ENCODE results near the gene RRAD.
"Not testable (repeated sequence)": the region's sequence is repeated elsewhere in the genome, so short reads cannot be mapped to it uniquely, and the experiment has no call there.

The RRAD gene

DNA sequence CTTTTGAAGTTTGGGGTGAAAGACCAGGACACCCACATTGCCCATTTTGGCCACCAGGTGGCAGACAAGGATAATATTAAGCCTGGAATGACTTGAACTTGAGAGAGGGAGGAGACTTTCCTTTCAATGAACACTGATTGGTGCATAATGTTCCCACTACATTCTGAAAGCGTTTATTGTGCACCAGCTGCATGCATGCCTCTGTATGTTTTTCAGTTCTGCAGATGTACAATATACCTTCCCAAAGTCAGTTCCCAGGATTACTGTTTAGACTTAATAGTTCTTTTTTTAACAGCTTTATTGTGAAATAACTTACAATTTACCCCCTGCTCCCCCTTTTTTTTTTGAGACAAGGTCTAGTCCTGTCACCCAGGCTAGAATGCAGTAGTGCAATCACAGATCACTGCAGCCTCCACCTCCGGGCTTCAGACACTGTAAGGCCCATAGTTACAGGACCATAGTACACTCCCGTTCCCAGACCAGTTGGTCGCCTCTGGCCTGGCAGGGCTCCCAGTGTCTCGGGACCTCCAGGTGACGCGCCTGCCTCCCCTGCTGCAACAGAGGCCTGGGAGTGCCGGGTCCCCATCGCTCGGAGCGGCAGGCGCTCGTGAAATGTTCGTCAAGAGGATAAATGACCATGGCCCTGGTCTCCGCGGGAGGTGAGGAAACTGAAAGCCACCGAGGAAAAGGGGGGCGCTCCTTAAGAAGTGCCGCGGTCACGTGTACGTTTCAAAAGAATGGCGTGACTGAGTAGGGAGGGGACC, 22.1 kb upstream of the RRAD start:
- Mint-ChIP-seq H3K4me3 (no peak overlapping the region), H3K27me3 (ENCODE audit: low read depth) (peaks cover 3% of the 10 kb centered on the region), H3K36me3 (ENCODE audit: low read depth) (peaks cover 17% of the 10 kb centered on the region), H3K9me3 (peaks cover 7% of the 10 kb centered on the region), H3K27ac (no peak overlapping the region), H3K4me1 (no peaks in the 10 kb centered on the region)
- TF ChIP-seq, protein P1, sequence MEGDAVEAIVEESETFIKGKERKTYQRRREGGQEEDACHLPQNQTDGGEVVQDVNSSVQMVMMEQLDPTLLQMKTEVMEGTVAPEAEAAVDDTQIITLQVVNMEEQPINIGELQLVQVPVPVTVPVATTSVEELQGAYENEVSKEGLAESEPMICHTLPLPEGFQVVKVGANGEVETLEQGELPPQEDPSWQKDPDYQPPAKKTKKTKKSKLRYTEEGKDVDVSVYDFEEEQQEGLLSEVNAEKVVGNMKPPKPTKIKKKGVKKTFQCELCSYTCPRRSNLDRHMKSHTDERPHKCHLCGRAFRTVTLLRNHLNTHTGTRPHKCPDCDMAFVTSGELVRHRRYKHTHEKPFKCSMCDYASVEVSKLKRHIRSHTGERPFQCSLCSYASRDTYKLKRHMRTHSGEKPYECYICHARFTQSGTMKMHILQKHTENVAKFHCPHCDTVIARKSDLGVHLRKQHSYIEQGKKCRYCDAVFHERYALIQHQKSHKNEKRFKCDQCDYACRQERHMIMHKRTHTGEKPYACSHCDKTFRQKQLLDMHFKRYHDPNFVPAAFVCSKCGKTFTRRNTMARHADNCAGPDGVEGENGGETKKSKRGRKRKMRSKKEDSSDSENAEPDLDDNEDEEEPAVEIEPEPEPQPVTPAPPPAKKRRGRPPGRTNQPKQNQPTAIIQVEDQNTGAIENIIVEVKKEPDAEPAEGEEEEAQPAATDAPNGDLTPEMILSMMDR (IDR thresholded peaks at IDR 0.05; ENCODE audit: unreplicated experiment in 3 of 3) = peak; percentile 78 to 88 (median 83)

DNA sequence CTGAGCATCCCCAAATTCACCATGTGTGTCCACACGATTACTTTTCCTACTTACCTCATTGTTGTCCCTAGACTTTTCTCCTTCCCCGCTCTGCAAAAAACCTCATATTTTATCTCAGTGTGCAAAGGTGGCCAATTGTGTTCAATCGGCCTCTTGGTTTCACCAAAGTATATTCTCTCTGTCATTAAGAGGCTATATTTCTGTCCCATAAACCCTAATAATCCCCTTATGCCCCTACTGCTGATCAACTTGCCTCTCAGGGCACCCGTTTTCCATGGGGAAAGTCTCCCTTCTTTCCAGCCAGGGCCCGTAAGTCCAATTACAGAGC, 21.6 kb upstream of the RRAD start:
- TF ChIP-seq, protein P1 (IDR thresholded peaks at IDR 0.05; ENCODE audit: unreplicated experiment in 3 of 3) = no peak
- no peak overlapping the region for H3K4me3 Mint-ChIP-seq
- H3K36me3 Mint-ChIP-seq (ENCODE audit: low read depth) = peaks cover 22% of the 10 kb centered on the region
- H3K4me1 Mint-ChIP-seq = no peaks in the 10 kb centered on the region
- no peak overlapping the region for H3K27ac Mint-ChIP-seq
- peaks cover 7% of the 10 kb centered on the region for H3K9me3 Mint-ChIP-seq
- peaks cover 3% of the 10 kb centered on the region for H3K27me3 Mint-ChIP-seq (ENCODE audit: low read depth)

DNA sequence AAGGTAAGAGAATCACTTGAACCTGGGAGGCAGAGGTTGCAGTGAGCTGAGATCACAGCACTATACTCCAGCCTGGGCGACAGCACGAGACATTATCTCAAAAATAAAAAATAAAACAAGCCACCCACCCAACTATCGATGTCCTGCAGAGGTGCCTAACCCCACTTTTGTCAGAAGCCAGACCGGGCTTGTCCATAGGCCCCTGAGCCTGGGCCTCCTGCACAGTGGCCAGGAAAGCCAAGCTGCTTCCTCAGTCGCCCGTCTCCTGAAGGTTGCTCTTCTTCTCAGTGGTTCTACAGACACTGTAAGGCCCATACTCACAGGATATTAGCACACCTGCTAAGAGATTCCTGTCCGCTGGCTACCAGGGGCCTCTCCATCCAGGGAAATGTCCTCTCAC, 21.2 kb upstream of the RRAD start:
- Mint-ChIP-seq H3K27me3 (ENCODE audit: low read depth) (peaks cover 3% of the 10 kb centered on the region), H3K4me3 (no peak overlapping the region), H3K27ac (no peak overlapping the region), H3K36me3 (ENCODE audit: low read depth) (peaks cover 24% of the 10 kb centered on the region), H3K9me3 (peaks cover 3% of the 10 kb centered on the region), H3K4me1 (no peaks in the 10 kb centered on the region)
- TF ChIP-seq, protein P1 (IDR thresholded peaks at IDR 0.05; ENCODE audit: unreplicated experiment in 3 of 3) = no peak

DNA sequence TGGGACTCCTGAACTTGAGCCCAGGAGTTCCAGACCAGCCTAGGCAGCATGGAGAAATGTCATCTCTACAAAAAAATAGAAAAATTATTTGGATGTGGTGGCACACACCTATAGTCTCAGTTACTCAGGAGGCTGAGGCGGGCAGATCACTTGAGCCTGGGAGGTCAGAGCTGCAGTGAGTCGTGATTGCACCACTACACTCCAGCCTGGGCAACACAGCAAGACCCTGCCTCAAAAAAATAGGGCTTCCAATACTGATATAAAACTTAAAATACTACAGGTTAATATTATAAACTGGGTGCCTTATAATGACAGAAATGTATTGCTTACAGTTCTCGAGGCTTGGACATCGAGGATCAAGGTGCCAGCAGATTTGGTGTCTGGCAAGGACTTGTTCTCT, 20.6 kb upstream of the RRAD start:
- H3K4me3 Mint-ChIP-seq = no peak overlapping the region
- TF ChIP-seq, protein P1 (IDR thresholded peaks at IDR 0.05; ENCODE audit: unreplicated experiment in 3 of 3) = no peak
- H3K27ac Mint-ChIP-seq = no peak overlapping the region
- H3K9me3 Mint-ChIP-seq = no peaks in the 10 kb centered on the region
- H3K27me3 Mint-ChIP-seq (ENCODE audit: low read depth) = peaks cover 3% of the 10 kb centered on the region
- no peaks in the 10 kb centered on the region for H3K4me1 Mint-ChIP-seq
- H3K36me3 Mint-ChIP-seq (ENCODE audit: low read depth) = peaks cover 25% of the 10 kb centered on the region

DNA sequence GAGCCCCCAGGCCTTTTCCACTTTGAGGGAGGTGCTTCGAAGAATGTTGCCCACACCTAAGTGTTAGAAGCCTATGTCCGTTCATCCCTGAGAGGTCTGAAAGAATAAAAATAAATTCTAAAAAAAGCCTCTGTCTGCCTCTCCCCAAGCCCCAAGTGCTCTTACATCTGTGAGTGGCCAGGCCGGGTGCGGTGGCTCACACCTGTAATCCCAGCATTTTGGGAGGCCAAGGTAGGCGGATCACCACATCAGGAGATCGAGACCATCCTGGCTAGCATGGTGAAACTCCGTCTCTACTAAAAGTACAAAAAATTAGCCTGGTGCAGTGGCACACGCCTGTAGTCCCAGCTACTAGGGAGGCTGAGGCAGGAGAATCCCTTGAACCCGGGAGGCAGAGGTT, 19.6 kb upstream of the RRAD start:
- H3K27ac Mint-ChIP-seq; H3K27me3 Mint-ChIP-seq (ENCODE audit: low read depth); H3K4me3 Mint-ChIP-seq; H3K9me3 Mint-ChIP-seq; H3K4me1 Mint-ChIP-seq: not testable (repeated sequence)
- peaks cover 26% of the 10 kb centered on the region for H3K36me3 Mint-ChIP-seq (ENCODE audit: low read depth)

DNA sequence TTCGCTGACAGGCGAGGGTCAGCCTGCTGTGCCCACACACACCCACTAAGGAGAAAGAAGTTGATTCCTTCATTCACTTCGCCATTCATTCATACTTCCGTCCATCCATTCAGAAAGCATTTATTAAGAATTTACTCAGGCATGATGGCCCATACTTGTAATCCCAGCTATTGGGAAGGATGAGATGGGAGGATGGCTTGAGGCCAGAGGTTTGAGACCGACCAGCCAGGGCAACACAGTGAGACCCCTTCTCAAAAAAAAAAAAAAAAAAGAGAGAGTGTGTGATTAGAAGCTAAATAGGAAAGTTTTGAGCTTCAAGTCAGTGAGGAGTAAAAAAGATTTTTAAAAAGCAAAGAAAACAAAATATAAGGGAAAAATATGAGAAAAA, 18.7 kb upstream of the RRAD start:
- Mint-ChIP-seq H3K4me1 (no peaks in the 10 kb centered on the region), H3K27me3 (ENCODE audit: low read depth) (peaks cover 2% of the 10 kb centered on the region), H3K36me3 (ENCODE audit: low read depth) (peaks cover 30% of the 10 kb centered on the region), H3K4me3 (no peak overlapping the region), H3K9me3 (no peaks in the 10 kb centered on the region), H3K27ac (no peak overlapping the region)
- TF ChIP-seq, protein P1 (IDR thresholded peaks at IDR 0.05; ENCODE audit: unreplicated experiment in 3 of 3) = no peak
